HG02943 (cell line): ENCODE results near the gene KCNK1.
"Not testable (repeated sequence)": the region's sequence is repeated elsewhere in the genome, so short reads cannot be mapped to it uniquely, and the experiment has no call there.

Source experiments
- ATAC-seq: cut with Tn5 transposase; IDR thresholded peaks from one replicate; pipeline ENCODE4 v1.9.1; 2021; ENCODE audit warnings: mild to moderate bottlenecking, low read depth, moderate library complexity; ENCODE audit not compliant: unreplicated experiment

The KCNK1 gene

DNA sequence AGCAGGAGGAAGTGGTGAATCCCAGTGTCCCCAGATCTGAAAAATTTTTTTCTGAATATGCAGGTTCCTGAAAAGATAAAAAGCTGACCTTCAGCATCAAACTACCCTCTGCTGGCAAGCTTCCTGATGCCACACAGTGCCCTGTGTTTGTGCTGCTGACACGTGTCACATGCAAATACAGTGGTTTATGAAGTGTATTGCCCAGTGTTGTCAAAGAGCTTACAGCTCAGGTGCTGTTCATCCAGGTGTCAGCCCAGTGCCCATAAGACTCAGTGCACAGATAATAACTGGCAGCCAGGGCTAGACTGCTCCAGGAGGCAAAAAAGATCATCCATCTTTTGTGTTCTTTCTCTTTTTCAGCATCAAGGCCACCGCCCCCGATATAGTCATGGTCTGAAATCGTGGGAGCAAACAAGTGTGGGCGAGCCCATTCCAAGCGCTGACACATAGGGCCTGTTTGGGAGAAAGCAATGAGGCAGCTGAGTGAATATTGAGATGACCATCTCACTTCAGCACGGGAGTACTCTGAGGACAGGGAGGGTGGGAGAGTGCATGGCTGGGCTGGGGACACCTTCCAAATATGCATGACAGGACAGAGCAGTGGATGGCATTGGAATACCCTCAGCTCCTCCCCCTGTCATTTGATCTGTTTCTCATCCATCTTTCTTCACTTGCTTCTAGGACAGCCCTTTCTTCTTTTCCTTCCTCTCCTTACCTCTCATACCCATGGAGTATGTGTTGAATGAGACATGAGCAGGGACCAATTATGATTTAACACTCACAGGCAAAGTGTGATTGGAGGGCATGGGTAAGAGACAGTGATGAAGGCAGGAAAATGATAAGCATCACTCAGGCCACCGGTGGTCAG is 6.4 kb upstream of the KCNK1 start:
- no peak for ATAC-seq

DNA sequence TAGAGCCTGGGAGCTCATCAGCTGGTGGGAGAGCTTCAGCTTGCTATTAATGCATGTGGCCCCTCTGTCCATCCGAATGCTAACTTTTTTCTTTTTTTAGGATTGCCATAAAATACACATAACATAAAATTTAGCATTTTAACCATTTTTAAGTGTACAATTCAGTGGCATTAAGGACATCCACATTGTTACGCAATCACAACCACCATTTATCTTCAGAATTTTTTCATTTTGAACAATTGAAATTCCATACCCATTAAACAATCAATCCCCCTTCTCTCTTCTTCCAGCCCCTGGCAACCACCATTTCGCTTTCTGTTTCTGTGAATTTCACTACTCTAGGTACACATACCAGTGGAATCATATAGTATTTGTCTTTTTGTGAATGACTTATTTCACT is 4.9 kb upstream of the KCNK1 start:
- no peak for ATAC-seq

DNA sequence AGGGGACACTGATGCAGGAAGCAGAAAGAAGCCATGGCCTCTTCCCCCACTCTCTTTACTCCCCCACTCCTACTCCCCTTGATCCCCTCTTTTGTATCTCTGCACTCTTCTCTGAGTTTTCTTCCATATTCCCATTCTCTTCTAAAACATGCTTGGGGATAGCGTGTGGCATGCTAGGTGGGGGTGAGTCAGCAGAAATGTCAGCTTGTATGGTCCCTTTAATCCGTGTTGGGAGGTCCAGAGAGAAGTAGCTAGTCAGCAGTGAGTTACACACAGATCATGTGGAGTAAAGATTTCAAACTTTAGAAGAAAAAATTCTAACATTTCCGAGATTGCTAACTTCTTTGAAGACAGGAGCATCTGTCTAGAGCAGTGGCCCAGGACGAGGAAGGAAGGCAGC is 4.0 kb upstream of the KCNK1 start:
- no peak for ATAC-seq

DNA sequence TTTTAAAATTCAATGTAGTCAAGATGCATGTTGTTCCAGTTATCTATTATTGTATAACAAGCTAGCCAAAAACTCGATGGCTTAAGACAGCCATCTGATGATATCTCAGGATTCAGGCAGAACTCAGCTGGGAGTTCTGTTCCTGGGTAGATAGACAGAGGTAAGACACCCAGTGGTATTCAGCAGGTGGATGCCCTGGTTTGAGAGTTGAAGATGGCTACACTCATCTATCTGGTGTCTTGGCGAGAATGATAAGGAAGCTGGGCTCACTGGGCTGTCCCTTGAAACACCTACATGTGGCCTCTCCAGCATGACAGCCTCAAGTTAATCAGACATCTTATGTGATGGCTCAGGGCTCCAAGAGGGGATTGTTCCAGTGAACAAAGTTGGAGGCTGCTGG is 3.3 kb upstream of the KCNK1 start:
- no peak for ATAC-seq

DNA sequence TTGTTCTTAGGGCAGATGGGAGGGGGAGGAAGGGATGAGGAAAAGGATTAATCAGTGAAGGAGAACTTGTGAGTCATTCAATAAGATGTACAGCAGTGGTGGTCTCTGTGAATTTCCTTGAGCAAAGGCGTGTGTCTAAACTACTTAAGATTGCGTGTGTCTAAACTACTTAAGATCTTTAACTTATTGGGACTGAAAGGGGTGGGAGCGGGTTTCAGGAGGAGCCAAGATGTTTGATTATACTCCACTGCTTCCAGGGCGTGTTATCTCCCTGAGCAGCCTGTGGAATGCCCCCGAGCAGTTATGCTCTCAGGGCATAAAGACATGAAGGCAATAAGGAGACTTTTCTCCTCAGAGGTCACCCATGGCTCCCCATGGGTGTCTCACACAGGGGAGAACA is 2.5 kb upstream of the KCNK1 start:
- ATAC-seq = not testable (repeated sequence)

DNA sequence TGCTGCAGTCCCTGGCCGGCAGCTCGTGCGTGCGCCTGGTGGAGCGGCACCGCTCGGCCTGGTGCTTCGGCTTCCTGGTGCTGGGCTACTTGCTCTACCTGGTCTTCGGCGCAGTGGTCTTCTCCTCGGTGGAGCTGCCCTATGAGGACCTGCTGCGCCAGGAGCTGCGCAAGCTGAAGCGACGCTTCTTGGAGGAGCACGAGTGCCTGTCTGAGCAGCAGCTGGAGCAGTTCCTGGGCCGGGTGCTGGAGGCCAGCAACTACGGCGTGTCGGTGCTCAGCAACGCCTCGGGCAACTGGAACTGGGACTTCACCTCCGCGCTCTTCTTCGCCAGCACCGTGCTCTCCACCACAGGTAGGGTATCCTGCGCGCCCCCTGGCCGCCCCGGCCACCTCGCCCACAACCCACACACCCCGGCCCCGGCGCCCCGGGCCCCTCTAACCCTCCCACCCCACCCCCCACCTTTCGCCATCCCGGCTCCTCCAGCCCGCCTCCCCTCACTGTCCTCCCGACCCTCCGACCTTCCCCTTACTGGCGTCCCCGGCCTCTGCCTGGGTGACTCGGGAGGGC is 352 bp downstream of the KCNK1 start:
- no peak for ATAC-seq

DNA sequence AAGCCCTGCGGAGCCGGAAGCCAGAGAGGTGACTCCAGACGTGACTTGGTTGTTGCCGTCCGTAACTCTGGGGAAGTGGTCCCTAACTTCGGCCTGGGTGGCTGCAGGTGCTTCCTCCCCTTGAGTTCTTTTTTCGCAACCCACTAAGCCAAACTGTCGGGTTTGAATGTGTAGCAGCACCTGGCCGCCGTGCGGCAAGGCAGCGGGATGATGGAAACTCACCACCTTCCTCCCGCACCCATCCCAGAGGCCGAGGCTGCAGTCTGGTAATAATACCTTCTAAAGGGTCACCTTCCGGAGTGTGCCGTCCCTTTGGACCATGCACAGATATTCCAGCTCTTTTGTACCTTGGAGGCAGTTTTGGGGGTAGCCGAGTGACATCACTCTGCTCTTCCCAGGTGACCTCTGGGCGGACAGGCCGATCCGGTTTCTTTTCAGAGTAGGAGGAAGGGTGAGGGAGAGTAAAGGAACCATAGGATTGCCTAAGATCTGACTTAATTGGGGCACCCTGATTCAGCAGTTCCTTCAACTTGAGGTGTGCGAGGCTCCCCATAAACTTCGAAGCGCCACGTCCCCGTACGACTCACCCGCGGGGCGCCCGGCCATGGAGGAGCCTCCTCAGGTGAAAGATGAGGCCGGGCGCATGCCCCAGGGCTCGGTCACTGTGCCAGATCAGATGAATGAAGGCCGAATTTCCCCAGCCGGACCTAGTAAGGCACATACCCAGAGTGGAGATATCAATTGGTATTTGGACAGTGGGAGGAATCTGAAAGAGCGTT is 1.0 kb downstream of the KCNK1 start:
- no peak for ATAC-seq

DNA sequence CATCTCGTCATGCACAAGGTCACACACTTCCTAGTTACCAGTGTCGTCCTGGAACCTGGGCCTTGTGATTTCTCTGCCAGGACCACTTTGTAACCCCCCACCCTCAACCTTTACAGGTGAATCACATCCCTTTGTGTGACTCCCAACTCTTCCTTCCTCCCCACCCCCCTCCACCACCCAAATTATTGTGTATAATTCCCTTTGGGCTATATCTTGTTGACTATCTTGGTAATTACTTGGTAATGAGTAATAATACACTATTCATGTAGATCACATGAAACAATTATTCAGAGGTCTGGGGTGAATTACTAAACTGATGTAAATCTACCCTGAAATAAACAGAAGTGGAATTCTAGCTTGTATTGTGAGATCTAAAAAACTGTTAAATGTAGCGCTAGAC is 1.7 kb downstream of the KCNK1 start:
- no peak for ATAC-seq

DNA sequence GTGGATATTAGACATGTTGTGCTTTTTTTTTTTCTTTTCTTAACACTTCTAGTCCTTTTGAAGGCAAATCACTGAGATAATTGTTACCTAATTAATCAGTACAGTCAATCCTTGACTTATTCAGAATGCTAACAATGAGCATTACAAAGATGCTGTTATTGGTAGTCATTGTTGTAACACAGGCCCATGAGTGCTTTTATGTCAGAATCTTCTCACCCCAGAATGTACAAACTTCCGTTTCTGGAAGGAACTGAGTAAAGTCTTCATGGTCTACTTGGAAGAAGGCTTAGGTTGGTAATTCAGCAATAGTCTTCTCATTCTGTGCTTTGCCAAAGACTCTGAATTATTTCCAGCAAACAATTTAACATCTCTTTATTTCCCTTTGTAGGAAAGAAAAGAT is 3.1 kb downstream of the KCNK1 start:
- no peak for ATAC-seq

DNA sequence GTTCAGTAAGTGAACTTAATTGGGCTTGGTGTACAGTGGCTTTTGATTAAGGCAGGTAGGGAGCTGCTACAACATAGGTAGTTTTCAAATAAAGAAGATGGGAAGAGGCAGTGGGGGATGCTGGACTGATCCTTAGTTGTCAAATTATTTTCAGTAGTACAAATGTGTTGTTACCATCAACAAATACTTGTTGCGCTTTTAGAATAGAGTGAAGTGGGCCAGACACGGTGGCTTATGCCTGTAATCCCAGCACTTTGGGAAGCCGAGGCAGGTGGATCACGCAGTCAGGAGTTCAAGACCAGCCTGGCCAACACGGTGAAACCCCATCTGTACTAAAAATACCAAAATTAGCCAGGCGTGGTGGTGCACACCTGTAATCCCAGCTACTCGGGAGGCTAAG is 5.5 kb downstream of the KCNK1 start:
- ATAC-seq = not testable (repeated sequence)

DNA sequence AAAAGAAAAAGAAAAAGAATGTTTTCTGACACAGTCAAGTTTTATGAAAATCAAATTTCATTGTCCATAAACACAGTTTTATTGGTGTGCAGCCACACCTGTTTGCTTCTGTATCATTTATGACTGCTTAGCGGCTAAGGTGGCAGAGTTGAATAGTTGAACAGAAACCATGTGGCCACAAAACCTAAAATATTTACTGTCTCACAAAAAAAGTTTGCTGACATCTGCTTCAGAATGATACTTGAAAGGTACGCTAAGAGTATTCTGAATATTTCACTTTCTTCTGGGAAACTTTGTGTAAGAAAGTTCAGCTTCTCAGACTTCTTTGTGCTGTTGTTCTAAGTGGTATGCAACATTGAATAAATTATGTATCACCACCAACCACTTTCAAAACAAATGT is 6.2 kb downstream of the KCNK1 start:
- no peak for ATAC-seq

DNA sequence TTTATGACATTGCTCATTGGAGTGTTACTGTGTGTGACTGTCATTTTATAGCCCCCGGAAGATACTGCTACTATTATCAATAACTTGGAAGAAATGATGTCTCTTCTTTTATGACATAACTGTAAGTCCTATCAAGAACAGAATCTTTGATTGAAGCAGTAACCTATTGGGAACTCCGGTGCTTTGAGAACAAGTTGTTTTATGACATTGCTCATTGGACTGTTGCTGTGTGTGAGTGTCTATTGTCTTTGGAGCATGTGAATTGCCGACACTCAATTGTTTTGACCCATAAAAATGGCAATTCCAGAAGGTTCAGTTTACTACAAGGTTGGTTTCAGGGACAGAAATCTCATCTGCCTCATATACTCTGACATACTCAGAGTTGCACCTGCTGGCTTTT is 8.0 kb downstream of the KCNK1 start:
- ATAC-seq = no peak

DNA sequence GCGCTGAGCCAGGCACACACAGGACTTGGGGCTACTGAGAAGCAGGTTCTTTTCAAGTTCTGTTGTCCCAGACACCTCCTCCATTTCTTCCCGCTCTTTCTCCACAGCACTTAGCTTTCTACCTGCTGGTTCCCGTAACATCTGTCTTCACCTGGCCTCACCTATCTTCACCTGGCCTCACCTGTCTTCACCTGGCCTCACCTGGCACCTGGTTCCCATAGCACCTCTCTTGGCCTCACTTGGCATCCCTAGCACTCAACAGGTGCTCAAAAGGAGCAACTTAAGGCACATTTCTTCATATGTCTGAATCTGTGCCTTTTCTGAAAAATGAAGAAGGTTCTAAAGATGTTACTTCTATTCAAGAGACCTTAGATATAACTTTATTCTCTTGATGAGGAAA is 10.4 kb downstream of the KCNK1 start:
- no peak for ATAC-seq

DNA sequence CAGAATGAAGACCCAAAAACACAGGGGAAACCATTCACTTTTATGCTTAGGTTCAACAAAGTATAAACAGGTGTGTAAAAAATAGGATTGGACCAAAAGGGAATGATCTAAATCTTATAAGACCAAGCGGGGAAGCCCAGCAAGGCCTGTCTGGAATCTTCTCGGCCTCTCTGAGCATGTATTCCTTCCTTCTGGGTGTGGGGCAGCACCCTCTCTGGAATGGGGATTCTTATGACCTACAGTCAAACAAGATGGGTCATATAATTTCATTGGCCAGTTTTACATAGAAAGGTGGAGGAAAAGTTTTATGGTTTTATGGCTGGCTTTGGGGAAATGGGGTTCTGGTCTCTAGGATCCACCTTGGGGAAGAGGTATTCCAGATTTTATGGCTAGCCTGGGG is 11.2 kb downstream of the KCNK1 start:
- ATAC-seq = no peak

DNA sequence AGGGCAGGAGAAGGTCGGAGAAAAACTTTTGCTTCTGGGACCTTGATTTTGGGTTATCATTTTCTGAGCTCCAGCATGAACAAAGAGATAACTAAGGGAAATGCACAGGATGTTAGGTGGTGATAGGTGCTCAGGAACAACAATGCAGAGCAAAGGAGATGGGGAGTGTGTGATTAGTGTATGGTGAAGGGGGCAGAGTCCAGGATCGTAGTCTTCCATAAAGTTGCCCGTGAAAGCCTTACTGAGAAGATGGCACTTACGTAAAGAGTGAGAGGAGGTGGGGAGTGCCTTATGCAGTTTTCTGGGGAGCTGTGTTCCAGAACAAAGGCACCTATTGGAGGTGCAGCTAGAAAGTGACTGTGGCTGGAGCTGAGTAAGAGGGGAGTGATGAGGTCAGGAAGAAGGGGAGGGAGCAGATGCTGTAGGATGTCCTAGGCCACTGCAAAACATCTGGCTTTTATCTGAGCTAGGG is 11.6 kb downstream of the KCNK1 start:
- no peak for ATAC-seq

DNA sequence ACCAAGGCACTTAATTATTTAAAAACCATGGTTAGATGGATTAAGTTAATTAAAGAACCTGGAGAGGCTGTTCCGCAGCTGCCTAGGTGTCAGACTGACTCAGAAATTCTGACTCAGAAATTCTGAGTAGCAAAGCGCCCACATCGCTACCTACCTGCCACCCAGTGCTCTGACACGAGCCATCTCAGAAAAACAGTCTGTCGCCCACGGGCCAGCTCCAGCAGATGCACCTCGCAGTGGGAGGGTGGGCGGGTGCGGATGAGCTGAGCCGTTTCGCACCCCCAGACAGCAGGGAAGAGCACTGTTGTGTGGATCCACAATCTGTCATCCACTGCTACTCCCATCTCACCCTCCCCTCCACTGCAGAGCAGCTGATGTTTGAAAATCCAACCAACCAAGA is 13.5 kb downstream of the KCNK1 start:
- ATAC-seq = no peak

DNA sequence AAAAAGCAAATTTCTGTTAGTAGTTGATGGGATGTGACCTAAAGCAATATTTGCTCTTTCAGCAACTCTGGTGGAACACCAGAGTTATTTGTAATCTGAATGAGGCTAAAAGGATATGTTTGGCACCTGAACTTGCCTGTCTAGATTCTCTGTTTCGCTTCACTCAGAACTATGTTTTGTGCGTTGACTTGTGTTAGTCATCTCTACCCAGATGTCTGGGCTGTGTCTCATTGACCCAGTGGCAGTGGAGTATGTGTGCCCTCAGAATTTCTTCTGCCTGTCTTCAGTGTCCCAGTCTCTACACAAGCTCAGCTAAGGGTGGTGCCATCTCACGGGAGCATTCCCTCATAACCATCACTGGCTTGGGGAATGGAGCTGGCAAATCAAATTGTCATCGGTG is 13.9 kb downstream of the KCNK1 start:
- ATAC-seq = no peak

DNA sequence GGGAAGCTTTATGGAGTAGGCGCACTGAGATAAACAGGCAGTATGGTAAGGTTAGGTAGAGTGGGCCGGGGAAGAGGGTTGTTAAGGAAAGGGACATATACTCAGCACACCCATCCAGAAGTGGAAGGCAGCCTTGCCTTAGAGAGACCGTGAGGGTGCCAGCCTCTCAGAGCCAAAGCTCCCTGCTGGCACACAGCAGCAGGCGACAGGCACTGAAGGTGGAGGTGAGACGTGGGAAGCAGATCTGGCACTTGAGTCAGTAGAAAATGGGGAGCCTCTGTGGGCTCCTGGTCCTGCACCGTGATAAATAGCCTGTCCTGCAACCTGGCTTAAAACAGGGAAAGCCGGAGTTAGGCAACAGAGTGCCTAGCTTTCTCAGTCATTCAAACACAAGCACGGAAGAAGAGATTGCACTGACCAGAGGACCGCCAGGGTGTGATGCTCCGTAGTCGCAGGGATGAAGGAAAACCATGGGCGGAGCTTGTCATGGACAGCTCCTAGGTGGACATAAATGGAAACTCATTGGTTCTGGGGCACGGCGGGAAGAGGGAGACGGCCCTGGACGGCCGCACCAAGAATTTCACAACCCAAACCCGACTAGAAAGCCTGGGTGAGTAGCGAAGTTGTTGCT is 15.5 kb downstream of the KCNK1 start:
- no peak for ATAC-seq

DNA sequence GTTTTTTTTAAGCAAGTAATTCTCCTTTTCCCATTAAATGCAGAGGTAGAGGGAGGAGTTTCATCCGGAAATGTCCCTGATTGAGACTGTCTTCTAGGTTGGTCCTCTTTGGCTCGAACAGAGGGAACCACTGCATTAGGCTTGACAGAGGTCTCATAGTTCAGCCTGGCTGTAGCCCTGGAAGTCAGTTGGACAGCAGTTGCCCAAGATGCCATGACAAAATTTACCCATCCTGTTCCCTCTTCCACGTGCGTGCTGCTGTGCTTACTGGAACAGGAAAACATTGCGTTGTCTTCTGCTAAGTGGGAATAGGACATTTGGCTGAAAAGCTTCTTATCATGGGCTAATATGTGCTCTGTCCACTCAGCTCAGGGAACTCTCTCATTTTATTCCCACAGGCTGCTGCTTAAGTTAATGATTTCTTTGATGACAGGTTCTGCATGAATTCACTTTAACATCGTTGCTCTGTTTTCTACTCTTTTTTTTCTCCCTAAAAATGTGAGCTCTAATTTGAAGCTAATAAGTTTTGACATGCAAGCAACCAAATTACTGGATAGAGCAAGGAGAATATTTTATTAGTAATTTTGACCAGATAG is 18.0 kb downstream of the KCNK1 start:
- ATAC-seq = no peak

DNA sequence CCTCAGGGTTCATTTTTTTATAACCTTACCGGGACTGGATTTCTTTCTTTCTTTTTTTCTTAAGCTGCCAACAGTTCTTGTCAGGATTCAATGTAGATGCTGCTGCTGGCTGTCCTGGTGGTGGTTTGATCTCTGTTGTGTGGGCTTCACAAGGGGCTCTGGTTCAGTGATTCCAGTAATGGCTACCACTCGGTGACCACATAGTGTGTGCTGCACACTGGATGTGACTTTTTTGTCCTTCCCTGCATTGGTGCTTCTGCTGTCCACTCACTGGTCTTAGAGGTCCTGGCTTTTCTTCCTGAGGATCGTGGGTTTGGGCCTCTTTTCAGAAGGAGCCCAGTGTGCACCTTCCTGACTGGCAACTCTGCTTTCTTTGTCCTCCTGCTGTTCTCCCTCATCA is 18.5 kb downstream of the KCNK1 start:
- no peak for ATAC-seq
